C4-2B (cell line): ENCODE data around the gene TXNDC17.

Source experiments
- ZFX ChIP-seq: fragments of 450-650 bp; IDR thresholded peaks from 2 replicates; pipeline ENCODE4 v1.6.1; 2017
- TF ChIP-seq, protein P1 (sequence below): fragments of 450-650 bp; conservative IDR thresholded peaks from 2 replicates; pipeline ENCODE4 v1.5.1; 2017; ENCODE audit warnings: mild to moderate bottlenecking

- TF ChIP-seq, protein P1, sequence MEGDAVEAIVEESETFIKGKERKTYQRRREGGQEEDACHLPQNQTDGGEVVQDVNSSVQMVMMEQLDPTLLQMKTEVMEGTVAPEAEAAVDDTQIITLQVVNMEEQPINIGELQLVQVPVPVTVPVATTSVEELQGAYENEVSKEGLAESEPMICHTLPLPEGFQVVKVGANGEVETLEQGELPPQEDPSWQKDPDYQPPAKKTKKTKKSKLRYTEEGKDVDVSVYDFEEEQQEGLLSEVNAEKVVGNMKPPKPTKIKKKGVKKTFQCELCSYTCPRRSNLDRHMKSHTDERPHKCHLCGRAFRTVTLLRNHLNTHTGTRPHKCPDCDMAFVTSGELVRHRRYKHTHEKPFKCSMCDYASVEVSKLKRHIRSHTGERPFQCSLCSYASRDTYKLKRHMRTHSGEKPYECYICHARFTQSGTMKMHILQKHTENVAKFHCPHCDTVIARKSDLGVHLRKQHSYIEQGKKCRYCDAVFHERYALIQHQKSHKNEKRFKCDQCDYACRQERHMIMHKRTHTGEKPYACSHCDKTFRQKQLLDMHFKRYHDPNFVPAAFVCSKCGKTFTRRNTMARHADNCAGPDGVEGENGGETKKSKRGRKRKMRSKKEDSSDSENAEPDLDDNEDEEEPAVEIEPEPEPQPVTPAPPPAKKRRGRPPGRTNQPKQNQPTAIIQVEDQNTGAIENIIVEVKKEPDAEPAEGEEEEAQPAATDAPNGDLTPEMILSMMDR: no peak
- TF ChIP-seq ZFX: no peak
Observed at GRCh38 chr17:6611231-6611630, 29.6 kb upstream of the TXNDC17 start.
